GM12878 (cell line): ENCODE results near the gene PSMB8. TPM values are rescaled to one million over a fixed set of nuclear protein-coding genes. Genes with fewer than 3 reads are reported as not detected.
A peak's percentile ranks its signal among the peaks of the same experiment; 100 is the strongest.

Source experiments
- ATAC-seq: fragments of 200-7000 bp; cut with Tn5 transposase; 3 replicates; pipeline ENCODE4 v1.9.1; 2020; ENCODE audit warnings: mild to moderate bottlenecking, moderate library complexity
- BruUV-seq: library from RNA; stranded (reverse); fragments of 400-500 nt; replicated peaks from 2 replicates; lab custom pipeline; 2021; lab: Mats Ljungman, UMichigan
- CTCF ChIA-PET: fragments of 300-600 bp; sonication (Branson Sonifier 250); formaldehyde crosslinking; extraction: SDS; loops from one replicate; lab custom pipeline; 2021; ENCODE audit warnings: inconsistent platforms; lab: Yijun Ruan, JAX
- POLR2A ChIA-PET: fragments of 350-600 bp; formaldehyde crosslinking; extraction: SDS; loops from one replicate; lab custom pipeline; 2021; ENCODE audit warnings: inconsistent platforms; lab: Charles Lee
- RAD21 ChIA-PET: fragments of 300-600 bp; sonication (Branson Sonifier 250); formaldehyde crosslinking; loops from one replicate; lab custom pipeline; 2023; ENCODE audit warnings: antibody characterized with exemption; ENCODE audit not compliant: unreplicated experiment; lab: Charles Lee
- SMC1A ChIA-PET: fragments of 300-600 bp; sonication (Branson Sonifier 250); formaldehyde crosslinking; loops from one replicate; lab custom pipeline; 2023; ENCODE audit not compliant: unreplicated experiment, uncharacterized antibody; lab: Charles Lee
- DNase-seq: peaks from one replicate; pipeline ENCODE4 v3.0.0-alpha.2; 2011; ENCODE audit warnings: low read depth, low spot score
- FAIRE-seq: peaks from 3 replicates; lab custom pipeline; 2011; peaks lifted over from hg19 to GRCh38; lab: Jason Lieb, UNC
- H2AFZ ChIP-seq: 2 replicates; pipeline ENCODE4 v1.6.0; 2011; ENCODE audit warnings: low read depth, low read length, control low read depth; ENCODE audit not compliant: control insufficient read depth
- H3K27ac ChIP-seq: 2 replicates; pipeline ENCODE4 v1.5.1; 2011; ENCODE audit warnings: control low read depth; ENCODE audit not compliant: control insufficient read depth, insufficient read depth
- H3K27me3 ChIP-seq, 2 experiments: replicated peaks in 1 of 2; 2 replicates each; pipeline versions ENCODE4 v1.6.0 to v1.6.1; 2011; ENCODE audit warnings: low read length in 1 of 2; ENCODE audit not compliant: control insufficient read depth in 2 of 2, insufficient read depth in 2 of 2
- H3K36me3 ChIP-seq, 2 experiments: 2 replicates each; pipeline ENCODE4 v1.5.1; 2011; ENCODE audit warnings: low read length in 1 of 2; ENCODE audit not compliant: control insufficient read depth in 2 of 2, insufficient read depth in 2 of 2
- H3K4me1 ChIP-seq: 2 replicates; pipeline ENCODE4 v1.6.1; 2011; ENCODE audit warnings: mild to moderate bottlenecking, low read length, moderate library complexity, mixed read lengths; ENCODE audit not compliant: control insufficient read depth, insufficient read depth
- H3K4me2 ChIP-seq: 2 replicates; pipeline ENCODE4 v1.6.0; 2011; ENCODE audit warnings: control low read depth; ENCODE audit not compliant: control insufficient read depth, insufficient read depth
- H3K4me3 ChIP-seq: fragments of 200-600 bp; sonication (generic); 2 replicates; pipeline ENCODE4 v1.5.1; 2016
- H3K79me2 ChIP-seq: 2 replicates; pipeline ENCODE4 v1.6.0; 2011; ENCODE audit warnings: low read length; ENCODE audit not compliant: control insufficient read depth, insufficient read depth
- H3K9ac ChIP-seq: 2 replicates; pipeline ENCODE4 v1.8.0; 2011; ENCODE audit warnings: low read length, control low read depth, mixed read lengths; ENCODE audit not compliant: control insufficient read depth, insufficient read depth
- H3K9me3 ChIP-seq: replicated peaks from 3 replicates; pipeline ENCODE4 v1.5.1; 2011; ENCODE audit warnings: mild to moderate bottlenecking, low read length; ENCODE audit not compliant: control insufficient read depth, insufficient read depth
- H4K20me1 ChIP-seq: 2 replicates; pipeline ENCODE4 v1.6.0; 2011; ENCODE audit not compliant: control insufficient read depth, insufficient read depth
- CUX1 ChIP-seq: IDR thresholded peaks from 2 replicates; pipeline ENCODE4 v1.6.1; 2012; ENCODE audit warnings: improper control_type of control experiment, low read depth, low read length; ENCODE audit not compliant: insufficient replicate concordance
- HCFC1 ChIP-seq: fragments of 150-350 bp; IDR thresholded peaks from 2 replicates; pipeline ENCODE4 v1.6.1; 2014; ENCODE audit warnings: low read length
- HSF1 ChIP-seq: fragments of 150-350 bp; IDR thresholded peaks from 2 replicates; pipeline ENCODE4 v1.6.1; 2014; ENCODE audit warnings: mild to moderate bottlenecking, low read depth, low read length
- JUNB ChIP-seq: IDR thresholded peaks from 2 replicates; pipeline ENCODE4 v1.6.1; 2016; ENCODE audit warnings: antibody characterized with exemption, mild to moderate bottlenecking
- KDM1A ChIP-seq: fragments of 200-600 bp; sonication (generic); IDR thresholded peaks from 2 replicates; pipeline ENCODE4 v1.6.1; 2016; ENCODE audit warnings: borderline replicate concordance
- LARP7 ChIP-seq: fragments of 450-650 bp; IDR thresholded peaks from 2 replicates; pipeline ENCODE4 v1.6.1; 2017; ENCODE audit warnings: mild to moderate bottlenecking
- MEF2A ChIP-seq: IDR thresholded peaks from 2 replicates; pipeline ENCODE4 v1.6.1; 2011; ENCODE audit warnings: low read depth, mild to moderate bottlenecking, low read length, moderate library complexity; ENCODE audit not compliant: insufficient read depth
- MXI1 ChIP-seq: fragments of 150-350 bp; IDR thresholded peaks from 2 replicates; pipeline ENCODE4 v1.6.1; 2011; ENCODE audit warnings: low read depth, mild to moderate bottlenecking, inconsistent platforms, low read length, improper control_type of control experiment
- SREBF1 ChIP-seq: IDR thresholded peaks from 2 replicates; pipeline ENCODE4 v1.6.1; 2012; ENCODE audit warnings: mild to moderate bottlenecking, low read length
- TAF1 ChIP-seq: IDR thresholded peaks from 2 replicates; pipeline ENCODE4 v1.6.1; 2011; ENCODE audit warnings: mild to moderate bottlenecking, low read depth, low read length, borderline replicate concordance
- TCF12 ChIP-seq: IDR thresholded peaks from 2 replicates; pipeline ENCODE4 v1.6.1; 2011; ENCODE audit warnings: low read depth, mild to moderate bottlenecking, low read length
- TCF7 ChIP-seq: IDR thresholded peaks from 2 replicates; pipeline ENCODE4 v1.6.1; 2014; ENCODE audit warnings: antibody characterized with exemption, borderline replicate concordance
- ZNF207 ChIP-seq: fragments of 450-650 bp; IDR thresholded peaks from 2 replicates; pipeline ENCODE4 v1.6.1; 2014; ENCODE audit warnings: antibody characterized with exemption, mild to moderate bottlenecking, borderline replicate concordance
- ZSCAN29 ChIP-seq: fragments of 450-650 bp; IDR thresholded peaks from 2 replicates; pipeline ENCODE4 v1.6.1; 2017; ENCODE audit warnings: mild to moderate bottlenecking, moderate library complexity
- WGBS: methylation state at CpG from one replicate; pipeline ENCODE4 v1.1.6; 2016; ENCODE audit warnings: low lambda C conversion rate; ENCODE audit not compliant: insufficient replicate concordance, insufficient coverage; ENCODE audit errors: missing lambda C conversion rate; 5-methylcytosine and 5-hydroxymethylcytosine counted together
- in situ Hi-C: fragments of 300-500 bp; cut with MboI; formaldehyde crosslinking; loops from 9 replicates; pipeline ENCODE4 v1.14.3; 2018; ENCODE audit warnings: mixed read lengths
- intact Hi-C: fragments of 100-400 bp; cut with micrococcal nuclease; formaldehyde crosslinking; loops from one replicate; pipeline ENCODE4 v1.14.2; 2022; ENCODE audit not compliant: unreplicated experiment
- polyA plus RNA-seq, 11 experiments: library from polyadenylated mRNA; depleted of rRNA in 4 of 11; unstranded in 6 of 11; stranded (reverse) in 5 of 11; fragments of >200 nt; fragmentation: Nextera tagmentation in 4 of 11; fragmentation: Illumina TruSeq in 1 of 11; extraction: Ambion mirVana in 4 of 11; extraction: Trizol in 1 of 11; gene quantifications; 1 replicate in 1 of 11; 2 replicates in 10 of 11; pipeline versions ENCODE4 v1.2.1 to v1.2.3, GENCODE V29; 2011 to 2016; ENCODE audit warnings: inconsistent platforms in 2 of 11, missing spikeins in 2 of 11, low read depth in 1 of 11
- total RNA-seq, 4 experiments: library from RNA; depleted of rRNA in 3 of 4; stranded (reverse); fragments of >200 nt in 3 of 4; fragmentation: Illumina TruSeq in 1 of 4; extraction: Trizol in 1 of 4; gene quantifications; 2 replicates each; pipeline versions ENCODE4 v1.2.1 to v1.2.3, GENCODE V29; 2013 to 2021
- TF ChIP-seq, protein P1 (sequence below): IDR thresholded peaks from 2 replicates; pipeline ENCODE4 v1.6.1; 2011; ENCODE audit warnings: borderline replicate concordance, low read depth, mild to moderate bottlenecking, moderate library complexity, low read length; ENCODE audit not compliant: insufficient read depth, poor library complexity, severe bottlenecking

Gene PSMB8
- total and polyA plus RNA-seq, 10 of the 15 experiments (the other 5 are each of a cell fraction or from before 2014, with no cell fraction given), result 304 to 557 (median 379) TPM

DNA sequence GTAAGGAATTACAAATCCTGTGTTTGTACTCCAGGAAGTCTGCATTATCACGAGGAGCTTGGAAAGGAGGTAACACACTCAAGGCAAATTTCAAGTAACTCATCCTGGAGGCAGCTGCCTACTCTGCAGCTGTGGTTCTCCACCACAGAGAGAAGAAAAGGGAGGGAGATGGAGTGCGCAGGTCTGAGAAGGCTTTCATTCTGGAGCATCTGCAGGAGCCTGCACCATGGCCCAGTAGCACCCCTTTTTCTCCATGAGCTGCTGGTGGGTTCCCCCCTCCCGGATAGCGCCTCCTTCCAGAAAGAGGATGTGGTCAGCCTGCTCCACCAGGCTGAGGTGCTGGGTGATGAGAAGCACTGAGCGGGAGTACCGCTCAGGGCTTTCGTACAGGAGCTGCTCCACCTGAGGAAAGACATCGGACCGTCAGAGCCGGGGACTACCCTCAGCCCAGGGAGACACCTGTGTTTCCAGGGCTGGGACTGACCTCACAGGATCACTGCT is 1.6 kb upstream of the PSMB8 start (continued):
- TF ChIP-seq, protein P1, sequence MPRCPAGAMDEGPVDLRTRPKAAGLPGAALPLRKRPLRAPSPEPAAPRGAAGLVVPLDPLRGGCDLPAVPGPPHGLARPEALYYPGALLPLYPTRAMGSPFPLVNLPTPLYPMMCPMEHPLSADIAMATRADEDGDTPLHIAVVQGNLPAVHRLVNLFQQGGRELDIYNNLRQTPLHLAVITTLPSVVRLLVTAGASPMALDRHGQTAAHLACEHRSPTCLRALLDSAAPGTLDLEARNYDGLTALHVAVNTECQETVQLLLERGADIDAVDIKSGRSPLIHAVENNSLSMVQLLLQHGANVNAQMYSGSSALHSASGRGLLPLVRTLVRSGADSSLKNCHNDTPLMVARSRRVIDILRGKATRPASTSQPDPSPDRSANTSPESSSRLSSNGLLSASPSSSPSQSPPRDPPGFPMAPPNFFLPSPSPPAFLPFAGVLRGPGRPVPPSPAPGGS, result no peak
- TF ChIP-seq KDM1A, result no peak
- TF ChIP-seq LARP7, result peak; percentile 74; the same call in 1 of the 2 replicates
- TF ChIP-seq ZSCAN29, result no peak
- TF ChIP-seq HCFC1, result no peak
- TF ChIP-seq MXI1, result no peak
- no peak for TF ChIP-seq JUNB
- TF ChIP-seq TCF7, result no peak
- TF ChIP-seq ZNF207, result no peak
- no peak for TF ChIP-seq MEF2A
- TF ChIP-seq SREBF1, result no peak

- SMC1A ChIA-PET, result interaction anchor here (0.6 to 3.9 kb wide), 11 partner anchors 9 to 140 kb away, joined by 3 to 69 read pairs (median 5); partner anchors contain the start of genes HLA-DMA, PSMB9 and TAP1
- H3K79me2 ChIP-seq, result peaks cover 79% of the 10 kb centered on the region
- no peak for ATAC-seq
- TF ChIP-seq HSF1 (0 out of 2 replicates have a peak, but pooled peaks have one; percentile 22), CUX1 (no peak), TCF12 (peak; percentile 86), TAF1 (no peak; the same call in 1 of the 2 replicates)
Measured at GRCh38 chr6:32844839-32845383, 1.1 kb upstream of the PSMB8 start.

More at GRCh38 chr6:32844839-32845383, 1.1 kb upstream of the PSMB8 start:
- in situ Hi-C loops (no loop called here), intact Hi-C loops (loop anchor here (1.0 to 5.0 kb wide), 2 partner anchors 8 to 127 kb away; partner anchors contain the start of gene TAP1)
- FAIRE-seq (no peak), DNase-seq (no peak)
- peaks cover 8 to 54% of the 10 kb centered on the region in 2 experiments for H3K36me3 ChIP-seq
- peak overlapping the region; percentile 99 for H3K9ac ChIP-seq
- RAD21 ChIA-PET, result interaction anchor here (0.9 to 10.5 kb wide), 11 partner anchors 12 to 283 kb away, joined by 3 to 269 read pairs (median 3); partner anchors contain the start of genes BRD2, HLA-DMA, PSMB9 and TAP1
- no peaks in the 10 kb centered on the region; the same call in 1 of the 2 replicates for H4K20me1 ChIP-seq
- no peak overlapping the region for H2AFZ ChIP-seq
- peak overlapping the region; percentile 99 for H3K4me2 ChIP-seq
- CTCF ChIA-PET, result interaction anchor here (0.6 to 10.7 kb wide), 13 partner anchors 12 to 1287 kb away, joined by 3 to 311 read pairs (median 4); partner anchors contain the start of genes HLA-DMA, PSMB9 and TAP1
- POLR2A ChIA-PET, result interaction anchor here (0.5 to 10.5 kb wide), 23 partner anchors 9 to 649 kb away, joined by 3 to 357 read pairs (median 5); partner anchors contain the start of genes BRD2, HLA-DMA, HLA-DMB and HLA-DPA1
- no peaks in the 10 kb centered on the region for H3K27me3 ChIP-seq
- peaks cover 63% of the 10 kb centered on the region for H3K4me1 ChIP-seq
- H3K27ac ChIP-seq, result peak overlapping the region; percentile 96
- H3K9me3 ChIP-seq, result no peaks in the 10 kb centered on the region
- BruUV-seq, result TSS peak; percentile 89
- WGBS, result 2% methylated on average over 19 of the region's 19 CpGs
- peak overlapping the region; percentile 96 for H3K4me3 ChIP-seq
